Gastrocnemius medialis (tissue), 4 donors: ENCODE measurements around the gene MIB2. TPM values are rescaled to one million over a fixed set of nuclear protein-coding genes. Genes with fewer than 3 reads are reported as not detected.
"Not testable (repeated sequence)": the region's sequence is repeated elsewhere in the genome, so short reads cannot be mapped to it uniquely, and the experiment has no call there.

Experiments used
- ATAC-seq, 2 donors: fragments of 150-250 bp; one replicate each; pipeline ENCODE4 v1.9.1; 2016
- DNase-seq, 2 donors: peaks; one replicate each; pipeline ENCODE4 v3.0.0-alpha.2; 2019
- H3K27ac ChIP-seq, 4 donors: fragments of 200-600 bp; sonication (generic); 1 replicate in 1 of 4; 2 replicates in 3 of 4; pipeline ENCODE4 v1.5.1; 2016 to 2018; ENCODE audit warnings: mild to moderate bottlenecking in 2 of 4, moderate library complexity in 1 of 4
- H3K27me3 ChIP-seq, 3 donors: fragments of 200-600 bp; sonication (generic) in 2 of 3; 1 replicate in 1 of 3; 2 replicates in 2 of 3; pipeline versions ENCODE4 v1.5.1 to v1.6.0; 2016 to 2019; ENCODE audit warnings: mild to moderate bottlenecking in 1 of 3, moderate library complexity in 1 of 3
- H3K36me3 ChIP-seq, 2 donors: fragments of 200-600 bp; sonication (generic) in 1 of 2; one replicate each; pipeline ENCODE4 v1.5.1; 2017 to 2018
- H3K4me1 ChIP-seq, 2 donors: fragments of 200-600 bp; sonication (generic) in 1 of 2; one replicate each; pipeline ENCODE4 v1.5.1; 2016 to 2017; ENCODE audit warnings: mild to moderate bottlenecking in 2 of 2
- H3K4me3 ChIP-seq, 4 donors: fragments of 200-600 bp; sonication (generic) in 3 of 4; 1 replicate in 1 of 4; 2 replicates in 3 of 4; pipeline ENCODE4 v1.5.1; 2016 to 2019; ENCODE audit warnings: mild to moderate bottlenecking in 2 of 4
- H3K9me3 ChIP-seq, 3 donors: fragments of 200-600 bp; sonication (generic) in 2 of 3; 1 replicate in 1 of 3; 2 replicates in 2 of 3; pipeline ENCODE4 v1.5.1; 2016 to 2019
- POLR2A ChIP-seq, 2 donors: fragments of 450-650 bp; IDR thresholded peaks; one replicate each; pipeline ENCODE4 v1.6.1; 2017; ENCODE audit warnings: antibody characterized with exemption in 2 of 2, mild to moderate bottlenecking in 2 of 2, moderate library complexity in 2 of 2
- in situ Hi-C, 4 donors: fragments of 200-750 bp; cut with MboI; loops; one replicate each; pipeline versions ENCODE4 v1.15.0 to v1.8.0; 2017; ENCODE audit warnings: low sequenced_read_pairs in 4 of 4
- intact Hi-C: fragments of 100-400 bp; cut with DNase I; formaldehyde crosslinking; loops from one replicate; pipeline ENCODE4 v1.15.1; 2023; ENCODE audit warnings: low total_unique reads
- total RNA-seq, 4 donors: library from RNA; depleted of rRNA; stranded (reverse); fragments of >200 nt; gene quantifications; one replicate each; pipeline versions ENCODE4 v1.1.0 to v1.2.3, GENCODE V29; 2016
- TF ChIP-seq, protein P1 (sequence below), 5 experiments: fragments of 450-650 bp in 3 of 5; fragments of 200-600 bp in 2 of 5; sonication (generic) in 2 of 5; IDR thresholded peaks in 4 of 5; conservative IDR thresholded peaks in 1 of 5; 1 replicate in 4 of 5; 2 replicates in 1 of 5; pipeline ENCODE4 v1.5.1; 2016 to 2019; ENCODE audit warnings: antibody characterized with exemption in 5 of 5, mild to moderate bottlenecking in 3 of 5, moderate library complexity in 3 of 5

The MIB2 gene
- total RNA-seq, 4 donors from 2014 or later, result 66.4 to 154 (median 117) TPM

DNA sequence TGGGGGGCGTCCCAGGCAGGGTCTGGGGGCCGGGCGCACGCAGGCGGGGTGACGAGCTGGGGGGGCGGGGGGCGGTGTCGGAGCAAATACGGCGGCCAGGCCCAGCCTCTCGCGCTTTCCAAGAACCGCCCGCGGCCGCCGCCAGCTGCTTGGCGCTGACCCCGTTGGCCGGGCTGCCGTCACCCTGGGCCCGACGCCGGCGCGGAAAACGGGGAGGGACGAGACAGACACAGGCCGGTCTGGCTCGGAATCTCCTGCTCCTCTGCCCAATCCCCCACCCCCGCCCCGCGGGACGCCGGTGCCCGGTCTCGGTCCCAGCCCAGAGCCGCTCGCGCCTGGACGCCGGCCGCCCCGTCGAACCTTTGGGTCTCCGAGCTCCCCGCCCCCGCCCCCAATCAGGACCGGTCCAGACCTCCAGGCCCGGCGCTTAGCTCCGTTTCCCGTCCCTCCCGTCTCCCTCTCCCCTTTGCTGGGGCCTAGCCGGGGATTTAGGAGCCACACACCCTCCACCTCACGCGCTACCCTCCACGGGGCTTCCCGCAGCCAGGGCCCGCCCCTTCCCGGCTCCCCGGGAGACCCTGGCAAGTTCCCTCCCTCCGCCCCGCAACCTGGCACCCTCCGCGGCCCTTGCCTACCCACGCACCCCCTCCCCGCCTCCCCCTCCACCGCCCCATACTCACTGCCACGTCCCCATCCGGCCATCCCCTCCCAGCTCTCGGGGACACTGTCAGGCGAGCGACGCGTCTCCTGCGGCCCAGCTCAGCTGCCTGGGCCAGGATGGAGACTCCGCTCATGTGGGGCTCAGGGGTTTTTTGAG lies 15.9 kb downstream of the MIB2 start:
- in situ Hi-C loops (no loop called here), intact Hi-C loops (no loop called here)
- Histone ChIP-seq H3K27ac (peak overlapping the region in 3 of 4 donors; percentile 34 to 39 (median 39)), H3K36me3 (peaks cover 0 to 13% of the 10 kb centered on the region in 2 donors), H3K27me3 (peaks cover 0 to 7% (median 3%) of the 10 kb centered on the region in 3 donors), H3K4me1 (peaks cover 0 to 5% of the 10 kb centered on the region in 2 donors), H3K4me3 (peak overlapping the region; percentile 15 to 40 (median 26)), H3K9me3 (no peaks in the 10 kb centered on the region)
- DNase-seq (peak in 1 of 2 donors; percentile 60), ATAC-seq (peak; percentile 56 to 61)
- TF ChIP-seq, protein P1, sequence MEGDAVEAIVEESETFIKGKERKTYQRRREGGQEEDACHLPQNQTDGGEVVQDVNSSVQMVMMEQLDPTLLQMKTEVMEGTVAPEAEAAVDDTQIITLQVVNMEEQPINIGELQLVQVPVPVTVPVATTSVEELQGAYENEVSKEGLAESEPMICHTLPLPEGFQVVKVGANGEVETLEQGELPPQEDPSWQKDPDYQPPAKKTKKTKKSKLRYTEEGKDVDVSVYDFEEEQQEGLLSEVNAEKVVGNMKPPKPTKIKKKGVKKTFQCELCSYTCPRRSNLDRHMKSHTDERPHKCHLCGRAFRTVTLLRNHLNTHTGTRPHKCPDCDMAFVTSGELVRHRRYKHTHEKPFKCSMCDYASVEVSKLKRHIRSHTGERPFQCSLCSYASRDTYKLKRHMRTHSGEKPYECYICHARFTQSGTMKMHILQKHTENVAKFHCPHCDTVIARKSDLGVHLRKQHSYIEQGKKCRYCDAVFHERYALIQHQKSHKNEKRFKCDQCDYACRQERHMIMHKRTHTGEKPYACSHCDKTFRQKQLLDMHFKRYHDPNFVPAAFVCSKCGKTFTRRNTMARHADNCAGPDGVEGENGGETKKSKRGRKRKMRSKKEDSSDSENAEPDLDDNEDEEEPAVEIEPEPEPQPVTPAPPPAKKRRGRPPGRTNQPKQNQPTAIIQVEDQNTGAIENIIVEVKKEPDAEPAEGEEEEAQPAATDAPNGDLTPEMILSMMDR (IDR thresholded peaks at IDR 0.05 in 4 of 5, conservative IDR thresholded peaks at IDR 0.05 in 1 of 5), result no peak
- TF ChIP-seq POLR2A (IDR thresholded peaks at IDR 0.05), result no peak

DNA sequence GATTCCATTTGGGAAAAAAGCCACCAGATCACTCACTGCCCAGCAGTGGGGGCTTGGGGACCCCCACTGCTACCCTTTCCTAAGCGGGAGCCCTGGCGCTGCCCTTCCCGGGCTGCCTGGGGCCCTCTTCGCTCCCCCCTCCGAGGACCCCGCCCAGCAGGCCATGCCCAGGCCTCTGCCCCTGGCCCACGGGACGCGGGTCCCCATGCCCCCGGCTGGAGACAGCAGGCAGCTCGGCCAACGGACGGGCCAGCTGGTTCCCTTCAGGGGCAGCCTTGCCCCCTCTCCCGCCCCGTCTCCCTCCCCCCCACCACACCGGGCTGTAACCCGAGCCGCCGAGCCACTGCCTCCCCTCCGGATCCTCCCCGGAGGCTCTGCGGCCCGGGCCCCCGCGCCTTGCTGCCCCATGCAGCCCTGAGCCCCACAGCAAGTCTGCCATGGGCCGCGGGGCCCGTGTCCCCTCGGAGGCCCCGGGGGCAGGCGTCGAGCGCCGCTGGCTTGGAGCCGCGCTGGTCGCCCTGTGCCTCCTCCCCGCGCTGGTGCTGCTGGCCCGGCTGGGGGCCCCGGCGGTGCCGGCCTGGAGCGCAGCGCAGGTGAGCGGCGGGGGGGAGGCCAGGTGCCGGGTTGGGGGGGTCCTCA lies 16.6 kb downstream of the MIB2 start, which contains the start of gene MMP23B:
TSS of gene MMP23B (plus strand) at position 392 of the 639 bp plus-strand sequence. CDS start at position 438, 46 bp downstream.
- ATAC-seq (no peak), DNase-seq (no peak)
- Histone ChIP-seq H3K9me3 (no peaks in the 10 kb centered on the region), H3K36me3 (peaks cover 0 to 19% of the 10 kb centered on the region in 2 donors), H3K27me3 (peaks cover 0 to 7% (median 3%) of the 10 kb centered on the region in 3 donors), H3K4me1 (peaks cover 0 to 5% of the 10 kb centered on the region in 2 donors), H3K4me3 (peak within 1 kb of the TSS; percentile 15 to 40 (median 26)), H3K27ac (peak within 1 kb of the TSS in 3 of 4 donors; percentile 34 to 39 (median 39))
- in situ Hi-C loops, result no loop called here
- intact Hi-C loops, result no loop called here
- TF ChIP-seq, protein P1 (IDR thresholded peaks at IDR 0.05 in 4 of 5, conservative IDR thresholded peaks at IDR 0.05 in 1 of 5), result no peak
- no peak for TF ChIP-seq POLR2A (IDR thresholded peaks at IDR 0.05)

DNA sequence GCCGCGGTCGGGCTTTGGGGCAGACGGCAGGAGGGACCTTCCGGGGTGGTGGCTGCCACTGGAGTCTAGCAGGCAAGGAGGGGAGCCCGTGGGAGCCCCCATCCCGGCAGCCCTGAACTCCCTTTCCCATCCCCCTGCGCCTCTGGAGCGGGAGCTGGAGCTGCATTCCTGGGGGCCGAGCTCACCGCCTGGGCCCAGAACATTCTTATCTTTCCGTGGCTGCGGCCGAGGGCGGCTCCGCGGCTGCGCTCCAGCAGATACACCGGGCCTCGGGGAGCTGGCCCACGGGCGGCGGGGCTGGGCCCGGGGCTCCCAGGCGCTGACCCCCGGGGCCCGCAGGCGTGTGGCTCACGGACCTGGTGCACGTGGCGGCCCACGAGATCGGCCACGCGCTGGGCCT lies 18.1 kb downstream of the MIB2 start:
- H3K27me3 ChIP-seq, DNase-seq, in situ Hi-C loops, H3K4me3 ChIP-seq, H3K4me1 ChIP-seq, H3K9me3 ChIP-seq, H3K27ac ChIP-seq, ATAC-seq, intact Hi-C loops: not testable (repeated sequence)
- H3K36me3 ChIP-seq, result peaks cover 0 to 20% of the 10 kb centered on the region in 2 donors

DNA sequence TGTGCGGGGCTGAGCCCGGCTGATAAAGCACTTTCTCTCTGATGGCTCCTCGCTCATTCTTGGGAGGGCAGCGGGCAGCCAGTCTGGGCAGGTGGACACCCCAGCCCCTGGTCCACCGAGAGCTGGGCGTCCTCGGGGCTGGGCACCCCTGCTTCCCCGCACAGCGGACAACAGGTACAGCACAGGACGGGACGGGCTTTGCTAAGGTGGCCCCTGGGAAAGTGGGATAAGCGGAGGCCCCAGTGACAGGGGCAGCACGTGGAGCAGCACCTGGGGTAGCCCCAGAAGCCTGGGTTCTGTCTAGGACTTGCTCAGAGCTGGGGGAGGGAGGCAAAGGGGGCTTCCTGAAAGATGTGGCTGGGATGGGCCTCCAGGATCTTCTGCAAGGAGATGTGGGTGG lies 19.3 kb downstream of the MIB2 start:
- ATAC-seq, intact Hi-C loops, H3K27ac ChIP-seq, H3K4me1 ChIP-seq, DNase-seq, in situ Hi-C loops, H3K4me3 ChIP-seq, H3K27me3 ChIP-seq, H3K9me3 ChIP-seq: not testable (repeated sequence)
- peaks cover 0 to 23% of the 10 kb centered on the region in 2 donors for H3K36me3 ChIP-seq

DNA sequence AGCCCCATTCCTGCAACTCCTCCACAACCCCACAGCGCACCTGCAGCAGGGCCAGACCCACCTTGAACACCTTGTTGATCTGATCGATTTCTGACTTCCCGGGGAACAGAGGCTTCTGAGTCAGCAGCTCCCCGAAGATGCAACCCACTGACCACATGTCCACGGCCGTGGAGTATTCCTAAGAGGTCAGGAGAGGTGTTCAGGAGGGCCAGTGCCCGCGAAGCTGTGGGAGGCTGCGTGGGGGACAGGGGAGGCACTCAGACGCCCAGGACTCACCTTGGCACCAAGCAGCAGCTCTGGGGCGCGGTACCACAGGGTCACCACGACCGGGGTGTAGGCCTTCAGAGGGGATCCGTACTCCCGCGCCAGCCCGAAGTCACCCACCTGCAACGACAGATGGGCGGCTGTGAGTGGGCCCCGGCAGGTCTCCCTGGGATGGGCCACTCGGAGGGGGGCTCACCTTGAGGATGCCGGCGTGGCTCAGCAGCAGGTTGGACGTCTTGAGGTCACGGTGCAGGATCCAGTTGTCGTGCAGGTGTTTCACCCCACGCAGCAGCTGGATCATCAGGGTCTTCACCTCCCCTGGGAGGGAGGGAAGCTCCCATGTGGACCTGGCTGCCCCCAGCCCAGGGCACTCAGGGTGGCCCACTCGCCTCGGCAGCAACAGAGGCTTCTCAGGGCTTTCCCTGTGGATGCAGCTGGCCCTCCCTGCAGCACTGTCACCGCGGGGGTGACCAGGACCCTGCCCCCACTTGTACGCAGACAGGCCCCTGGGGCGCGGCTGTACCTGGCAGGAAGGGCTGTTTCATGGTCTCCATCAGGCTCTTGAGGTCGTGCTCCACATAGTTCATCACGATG lies 21.6 kb downstream of the MIB2 start:
- H3K9me3 ChIP-seq, H3K27ac ChIP-seq, in situ Hi-C loops, ATAC-seq, H3K27me3 ChIP-seq, H3K4me3 ChIP-seq, H3K4me1 ChIP-seq, DNase-seq, intact Hi-C loops: not testable (repeated sequence)
- H3K36me3 ChIP-seq, result peaks cover 0 to 29% of the 10 kb centered on the region in 2 donors

DNA sequence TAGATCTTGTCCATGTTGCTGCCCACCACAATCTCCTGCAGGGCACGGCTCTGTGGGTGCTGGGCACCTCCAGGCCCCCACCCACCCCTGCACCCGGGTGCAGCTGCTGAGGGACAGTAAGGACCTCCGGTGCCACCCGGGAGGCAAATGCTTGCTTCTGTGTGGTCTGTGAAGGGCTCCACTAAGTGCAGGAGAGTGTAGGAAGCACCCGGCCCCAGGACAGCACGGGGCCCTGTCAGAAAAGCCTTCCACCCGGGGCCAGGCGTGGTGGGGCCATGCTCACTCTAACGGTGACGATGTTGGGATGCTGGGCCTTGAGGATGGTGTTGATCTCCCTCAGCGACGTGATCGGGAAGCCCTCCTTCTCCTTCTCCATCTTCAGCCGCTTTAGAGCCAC lies 22.2 kb downstream of the MIB2 start:
- H3K4me3 ChIP-seq, H3K27ac ChIP-seq, ATAC-seq, in situ Hi-C loops, intact Hi-C loops, DNase-seq, H3K4me1 ChIP-seq, H3K9me3 ChIP-seq, H3K27me3 ChIP-seq: not testable (repeated sequence)
- peaks cover 0 to 29% of the 10 kb centered on the region in 2 donors for H3K36me3 ChIP-seq

DNA sequence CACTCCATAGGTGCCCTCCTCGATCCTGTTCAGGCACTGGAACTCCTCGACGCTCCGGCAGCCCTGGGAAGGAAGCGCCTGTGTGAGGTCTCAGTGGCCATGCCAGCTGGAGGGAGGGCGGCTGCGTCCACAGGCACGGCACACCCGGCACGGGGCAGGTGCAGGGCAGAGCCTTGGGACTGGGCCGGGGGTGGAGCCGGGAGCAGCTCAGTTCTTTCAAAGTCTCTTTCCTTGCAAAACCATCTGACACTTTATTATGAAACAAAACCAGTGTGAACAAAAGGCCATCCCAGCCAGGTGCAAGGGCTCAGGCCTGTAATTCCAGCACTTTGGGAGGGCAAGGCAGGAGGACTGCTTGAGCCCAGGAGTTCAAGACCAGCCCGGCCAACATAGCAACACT lies 23.2 kb downstream of the MIB2 start:
- DNase-seq, result peak in 1 of 2 donors; percentile 69
- peaks cover 0 to 29% of the 10 kb centered on the region in 2 donors for H3K36me3 ChIP-seq
- H3K4me1 ChIP-seq, H3K4me3 ChIP-seq, intact Hi-C loops, H3K27me3 ChIP-seq, H3K27ac ChIP-seq, in situ Hi-C loops, H3K9me3 ChIP-seq: not testable (repeated sequence)
- ATAC-seq, result peak in 1 of 2 donors; percentile 62

DNA sequence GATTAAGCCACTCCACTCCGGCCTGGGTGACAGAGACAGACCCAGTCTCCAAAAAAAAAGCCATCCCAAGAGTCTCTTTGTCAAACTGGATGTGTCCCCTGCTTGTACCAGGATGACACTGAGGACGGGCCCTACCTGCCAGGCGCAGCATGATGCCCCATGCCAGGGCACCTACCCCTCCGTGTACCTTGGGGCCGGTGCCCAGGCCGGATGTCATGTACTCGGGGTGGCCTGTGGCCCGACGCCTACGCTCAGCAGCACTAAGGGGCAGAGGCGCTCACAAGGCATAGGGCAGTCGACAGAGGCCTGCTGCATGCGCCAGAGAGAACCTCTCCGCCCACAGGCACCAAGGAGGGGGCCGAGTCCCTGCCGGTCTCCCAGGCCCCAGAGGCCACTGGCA lies 24.1 kb downstream of the MIB2 start:
- peaks cover 0 to 29% of the 10 kb centered on the region in 2 donors for H3K36me3 ChIP-seq
- H3K4me1 ChIP-seq, H3K4me3 ChIP-seq, ATAC-seq, H3K9me3 ChIP-seq, intact Hi-C loops, H3K27ac ChIP-seq, H3K27me3 ChIP-seq, in situ Hi-C loops, DNase-seq: not testable (repeated sequence)

DNA sequence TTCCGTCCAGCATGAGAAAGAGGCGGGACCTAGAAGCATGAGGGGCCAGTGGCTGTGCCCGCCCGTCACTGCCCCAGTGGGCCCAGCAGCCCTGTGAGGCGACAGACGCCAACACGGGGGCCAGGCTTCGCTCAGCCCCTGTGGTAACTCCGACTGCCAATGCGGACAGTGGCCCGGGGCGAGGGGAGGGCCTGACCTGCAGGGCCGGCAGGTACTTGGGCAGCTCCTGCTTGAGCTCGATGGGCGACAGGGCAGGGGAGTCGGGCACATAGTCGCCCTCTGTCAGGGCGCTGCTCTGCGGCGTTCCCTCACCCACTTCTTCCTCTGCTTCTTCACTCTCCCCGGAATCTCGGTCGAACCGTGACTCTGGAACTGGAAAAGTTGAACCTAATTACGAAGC lies 24.8 kb downstream of the MIB2 start:
- ATAC-seq, H3K9me3 ChIP-seq, H3K4me1 ChIP-seq, H3K27ac ChIP-seq, in situ Hi-C loops, DNase-seq, intact Hi-C loops, H3K27me3 ChIP-seq, H3K4me3 ChIP-seq: not testable (repeated sequence)
- H3K36me3 ChIP-seq, result peaks cover 0 to 29% of the 10 kb centered on the region in 2 donors
